ENCODE measurements around the gene MAPT.
A peak's percentile ranks its signal among the peaks of the same experiment; 100 is the strongest.

DNA sequence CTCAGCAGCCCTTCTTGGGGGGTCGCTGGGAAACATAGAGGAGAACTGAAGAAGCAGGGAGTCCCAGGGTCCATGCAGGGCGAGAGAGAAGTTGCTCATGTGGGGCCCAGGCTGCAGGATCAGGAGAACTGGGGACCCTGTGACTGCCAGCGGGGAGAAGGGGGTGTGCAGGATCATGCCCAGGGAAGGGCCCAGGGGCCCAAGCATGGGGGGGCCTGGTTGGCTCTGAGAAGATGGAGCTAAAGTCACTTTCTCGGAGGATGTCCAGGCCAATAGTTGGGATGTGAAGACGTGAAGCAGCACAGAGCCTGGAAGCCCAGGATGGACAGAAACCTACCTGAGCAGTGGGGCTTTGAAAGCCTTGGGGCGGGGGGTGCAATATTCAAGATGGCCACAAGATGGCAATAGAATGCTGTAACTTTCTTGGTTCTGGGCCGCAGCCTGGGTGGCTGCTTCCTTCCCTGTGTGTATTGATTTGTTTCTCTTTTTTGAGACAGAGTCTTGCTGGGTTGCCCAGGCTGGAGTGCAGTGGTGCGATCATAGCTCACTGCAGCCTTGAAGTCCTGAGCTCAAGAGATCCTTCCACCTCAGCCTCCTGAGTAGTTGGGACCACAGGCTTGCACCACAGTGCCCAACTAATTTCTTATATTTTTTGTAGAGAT lies 108.1 kb downstream of the MAPT start:
- TF ChIP-seq, protein P1, sequence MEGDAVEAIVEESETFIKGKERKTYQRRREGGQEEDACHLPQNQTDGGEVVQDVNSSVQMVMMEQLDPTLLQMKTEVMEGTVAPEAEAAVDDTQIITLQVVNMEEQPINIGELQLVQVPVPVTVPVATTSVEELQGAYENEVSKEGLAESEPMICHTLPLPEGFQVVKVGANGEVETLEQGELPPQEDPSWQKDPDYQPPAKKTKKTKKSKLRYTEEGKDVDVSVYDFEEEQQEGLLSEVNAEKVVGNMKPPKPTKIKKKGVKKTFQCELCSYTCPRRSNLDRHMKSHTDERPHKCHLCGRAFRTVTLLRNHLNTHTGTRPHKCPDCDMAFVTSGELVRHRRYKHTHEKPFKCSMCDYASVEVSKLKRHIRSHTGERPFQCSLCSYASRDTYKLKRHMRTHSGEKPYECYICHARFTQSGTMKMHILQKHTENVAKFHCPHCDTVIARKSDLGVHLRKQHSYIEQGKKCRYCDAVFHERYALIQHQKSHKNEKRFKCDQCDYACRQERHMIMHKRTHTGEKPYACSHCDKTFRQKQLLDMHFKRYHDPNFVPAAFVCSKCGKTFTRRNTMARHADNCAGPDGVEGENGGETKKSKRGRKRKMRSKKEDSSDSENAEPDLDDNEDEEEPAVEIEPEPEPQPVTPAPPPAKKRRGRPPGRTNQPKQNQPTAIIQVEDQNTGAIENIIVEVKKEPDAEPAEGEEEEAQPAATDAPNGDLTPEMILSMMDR (IDR thresholded peaks at IDR 0.05; ENCODE audit: low read depth, low read length, poor library complexity, severe bottlenecking): peak; percentile 84
- no peak for TF ChIP-seq EZH2phosphoT487 (IDR thresholded peaks at IDR 0.05; ENCODE audit: borderline replicate concordance, low read length)
